Nephron (organoid): ENCODE data around the gene FNDC3B.

Source experiments
- H3K27ac Mint-ChIP-seq, 3 experiments: 2 replicates each; pipeline ENCODE4 v1.8.0; 2020; ENCODE audit warnings: mixed read lengths in 3 of 3, mild to moderate bottlenecking in 2 of 3, moderate library complexity in 1 of 3
- H3K27me3 Mint-ChIP-seq: 2 replicates; pipeline ENCODE4 v1.8.0; 2021; ENCODE audit warnings: low read depth, mild to moderate bottlenecking, moderate library complexity, mixed read lengths
- H3K36me3 Mint-ChIP-seq: 2 replicates; pipeline ENCODE4 v1.8.0; 2020; ENCODE audit warnings: low read depth, mixed read lengths
- H3K4me1 Mint-ChIP-seq: 2 replicates; pipeline ENCODE4 v1.8.0; 2020; ENCODE audit warnings: mixed read lengths
- H3K4me3 Mint-ChIP-seq, 3 experiments: 2 replicates each; pipeline ENCODE4 v1.8.0; 2020; ENCODE audit warnings: mild to moderate bottlenecking in 3 of 3, mixed read lengths in 3 of 3, moderate library complexity in 2 of 3
- H3K9me3 Mint-ChIP-seq: 2 replicates; pipeline ENCODE4 v1.8.0; 2020; ENCODE audit warnings: mixed read lengths
- TF ChIP-seq, protein P1 (sequence below), 3 experiments: fragments of 200-600 bp; sonication (generic); IDR thresholded peaks; one replicate each; pipeline ENCODE4 v1.5.0; 2021; ENCODE audit warnings: antibody characterized with exemption in 3 of 3; ENCODE audit not compliant: unreplicated experiment in 3 of 3

FNDC3B gene

DNA sequence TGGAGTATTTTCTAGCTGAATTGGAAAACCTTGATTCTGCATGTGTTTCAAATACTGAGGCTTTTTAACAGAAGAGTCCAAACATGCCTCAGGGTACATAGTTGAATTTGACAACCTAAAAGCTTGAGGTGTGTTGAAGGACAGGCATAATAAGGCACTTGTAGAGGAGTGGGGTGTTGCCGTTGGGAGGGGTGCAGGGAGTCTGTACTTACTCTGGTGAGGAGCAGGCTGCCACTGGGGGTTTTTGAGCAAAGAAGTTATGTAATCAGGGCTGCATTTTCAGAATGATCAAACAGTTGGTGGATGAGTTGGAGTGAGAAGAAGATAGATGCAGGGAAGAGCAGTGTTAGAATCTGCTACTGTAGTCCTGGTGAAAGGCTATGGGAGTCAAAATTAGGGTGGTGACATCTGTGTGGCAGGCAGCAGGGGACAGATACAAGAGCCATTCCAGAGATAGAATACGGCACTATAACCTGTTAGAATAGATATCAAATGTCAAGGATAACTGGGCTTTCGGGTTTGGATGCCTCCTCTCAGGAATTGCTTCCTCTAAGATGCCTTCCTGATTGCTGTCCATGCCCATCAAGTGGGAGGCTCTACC lies 247.3 kb downstream of the FNDC3B start:
- Mint-ChIP-seq H3K4me3 (no peak overlapping the region), H3K36me3 (peaks cover 71% of the 10 kb centered on the region), H3K4me1 (peaks cover 29% of the 10 kb centered on the region), H3K27ac (peak overlapping the region; percentile 9 to 36 (median 34)), H3K9me3 (no peaks in the 10 kb centered on the region), H3K27me3 (no peaks in the 10 kb centered on the region)
- TF ChIP-seq, protein P1, sequence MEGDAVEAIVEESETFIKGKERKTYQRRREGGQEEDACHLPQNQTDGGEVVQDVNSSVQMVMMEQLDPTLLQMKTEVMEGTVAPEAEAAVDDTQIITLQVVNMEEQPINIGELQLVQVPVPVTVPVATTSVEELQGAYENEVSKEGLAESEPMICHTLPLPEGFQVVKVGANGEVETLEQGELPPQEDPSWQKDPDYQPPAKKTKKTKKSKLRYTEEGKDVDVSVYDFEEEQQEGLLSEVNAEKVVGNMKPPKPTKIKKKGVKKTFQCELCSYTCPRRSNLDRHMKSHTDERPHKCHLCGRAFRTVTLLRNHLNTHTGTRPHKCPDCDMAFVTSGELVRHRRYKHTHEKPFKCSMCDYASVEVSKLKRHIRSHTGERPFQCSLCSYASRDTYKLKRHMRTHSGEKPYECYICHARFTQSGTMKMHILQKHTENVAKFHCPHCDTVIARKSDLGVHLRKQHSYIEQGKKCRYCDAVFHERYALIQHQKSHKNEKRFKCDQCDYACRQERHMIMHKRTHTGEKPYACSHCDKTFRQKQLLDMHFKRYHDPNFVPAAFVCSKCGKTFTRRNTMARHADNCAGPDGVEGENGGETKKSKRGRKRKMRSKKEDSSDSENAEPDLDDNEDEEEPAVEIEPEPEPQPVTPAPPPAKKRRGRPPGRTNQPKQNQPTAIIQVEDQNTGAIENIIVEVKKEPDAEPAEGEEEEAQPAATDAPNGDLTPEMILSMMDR (IDR thresholded peaks at IDR 0.05; ENCODE audit: unreplicated experiment in 3 of 3): no peak

- Mint-ChIP-seq H3K27me3 (no peaks in the 10 kb centered on the region), H3K4me3 (no peak overlapping the region), H3K27ac (peak overlapping the region in 2 of 3 experiments; percentile 19 to 33), H3K4me1 (peaks cover 34% of the 10 kb centered on the region), H3K9me3 (no peaks in the 10 kb centered on the region), H3K36me3 (peaks cover 68% of the 10 kb centered on the region)
- TF ChIP-seq, protein P1 (IDR thresholded peaks at IDR 0.05; ENCODE audit: unreplicated experiment in 3 of 3): no peak
Observed at GRCh38 chr3:172287937-172288477, 248.6 kb downstream of the FNDC3B start.

DNA sequence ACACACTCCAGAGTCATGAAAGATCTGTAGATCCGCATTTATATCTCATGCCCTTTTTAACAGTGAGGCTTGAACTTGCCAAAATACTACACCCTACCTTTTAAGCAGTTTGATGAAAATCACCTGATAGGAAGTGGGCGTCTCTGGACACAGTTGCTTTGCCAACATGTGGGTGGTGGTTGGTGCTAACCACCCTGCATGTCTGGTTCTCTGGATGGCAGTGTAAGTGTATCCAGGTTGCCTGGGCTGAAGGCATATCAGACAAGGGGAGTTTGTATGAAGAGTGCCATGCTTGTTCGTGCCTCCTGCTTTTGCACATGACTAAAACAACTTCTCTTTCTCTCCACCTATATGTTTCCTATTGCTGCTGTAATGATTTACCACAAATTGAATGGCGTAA lies 249.3 kb downstream of the FNDC3B start:
- Mint-ChIP-seq H3K9me3 (no peaks in the 10 kb centered on the region), H3K27ac (peak overlapping the region; percentile 18 to 31 (median 24)), H3K27me3 (no peaks in the 10 kb centered on the region), H3K4me1 (peaks cover 34% of the 10 kb centered on the region), H3K36me3 (peaks cover 67% of the 10 kb centered on the region), H3K4me3 (no peak overlapping the region)
- TF ChIP-seq, protein P1 (IDR thresholded peaks at IDR 0.05; ENCODE audit: unreplicated experiment in 3 of 3): no peak

DNA sequence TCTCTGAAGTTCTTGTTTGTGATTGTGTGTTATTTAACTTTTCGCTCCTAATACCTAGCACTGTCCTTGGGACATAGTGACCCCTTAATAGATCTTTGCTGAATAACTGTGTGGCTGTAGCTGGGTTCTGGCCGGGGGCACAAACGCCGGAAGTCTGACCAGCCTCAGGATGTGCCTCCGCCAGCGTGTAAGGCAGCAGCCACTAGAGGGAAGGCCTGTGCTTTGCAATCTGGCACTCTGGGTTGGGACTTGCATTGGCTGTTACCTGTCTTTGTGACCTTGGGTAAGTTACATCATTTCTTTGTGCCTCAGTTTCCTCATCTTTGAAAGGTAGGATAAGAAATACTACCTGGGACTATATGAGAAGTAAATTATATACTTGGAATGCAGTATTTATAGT lies 250.2 kb downstream of the FNDC3B start:
- Mint-ChIP-seq H3K9me3 (no peaks in the 10 kb centered on the region), H3K36me3 (peaks cover 70% of the 10 kb centered on the region), H3K27ac (peak overlapping the region in 2 of 3 experiments; percentile 24 to 31), H3K4me3 (no peak overlapping the region), H3K27me3 (no peaks in the 10 kb centered on the region), H3K4me1 (peaks cover 34% of the 10 kb centered on the region)
- TF ChIP-seq, protein P1 (IDR thresholded peaks at IDR 0.05; ENCODE audit: unreplicated experiment in 3 of 3): peak; percentile 13 to 23 (median 20)

GRCh38 chr3:172290457-172290856 lies 251.1 kb downstream of the FNDC3B start:
- Mint-ChIP-seq H3K36me3 (peaks cover 70% of the 10 kb centered on the region), H3K4me1 (peaks cover 29% of the 10 kb centered on the region), H3K9me3 (no peaks in the 10 kb centered on the region), H3K4me3 (no peak overlapping the region), H3K27ac (peak overlapping the region; percentile 52 to 93 (median 65)), H3K27me3 (no peaks in the 10 kb centered on the region)
- TF ChIP-seq, protein P1 (IDR thresholded peaks at IDR 0.05; ENCODE audit: unreplicated experiment in 3 of 3): no peak

DNA sequence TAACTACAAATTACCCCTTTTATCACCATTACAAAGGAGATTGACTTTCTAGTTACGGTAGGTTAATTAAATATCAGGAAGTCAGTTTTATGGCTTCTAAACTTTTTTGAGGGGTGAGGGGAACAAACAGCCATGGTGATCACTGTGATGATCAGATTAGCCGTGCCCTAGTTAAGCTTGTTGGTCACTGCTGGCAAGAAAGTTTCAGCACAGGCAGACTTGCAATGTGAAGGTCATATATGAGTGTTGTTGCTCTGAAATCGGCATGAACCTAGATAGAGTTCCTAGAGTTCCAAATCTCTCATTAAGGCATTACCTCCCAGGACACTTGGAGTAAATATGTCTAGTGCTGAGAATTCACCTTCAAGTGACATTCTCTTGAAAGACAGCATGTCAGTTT lies 252.3 kb downstream of the FNDC3B start:
- H3K4me3 Mint-ChIP-seq: no peak overlapping the region
- peaks cover 25% of the 10 kb centered on the region for H3K4me1 Mint-ChIP-seq
- peak overlapping the region in 2 of 3 experiments; percentile 38 to 51 for H3K27ac Mint-ChIP-seq
- TF ChIP-seq, protein P1 (IDR thresholded peaks at IDR 0.05; ENCODE audit: unreplicated experiment in 3 of 3): no peak
- no peaks in the 10 kb centered on the region for H3K9me3 Mint-ChIP-seq
- H3K36me3 Mint-ChIP-seq: peaks cover 74% of the 10 kb centered on the region
- H3K27me3 Mint-ChIP-seq: no peaks in the 10 kb centered on the region
